Thyroid gland (tissue), 4 donors: ENCODE measurements around the gene MAP3K3.

Experiments
- POLR2A ChIP-seq, 2 donors: fragments of 450-650 bp; IDR thresholded peaks; one replicate each; pipeline ENCODE4 v1.6.1; 2017; ENCODE audit warnings: antibody characterized with exemption in 2 of 2, mild to moderate bottlenecking in 2 of 2, moderate library complexity in 1 of 2
- TF ChIP-seq, protein P1 (sequence below), 6 experiments: fragments of 200-600 bp in 3 of 6; fragments of 450-650 bp in 3 of 6; sonication (generic) in 3 of 6; IDR thresholded peaks; one replicate each; pipeline ENCODE4 v1.5.1; 2016 to 2019; ENCODE audit warnings: antibody characterized with exemption in 6 of 6, mild to moderate bottlenecking in 2 of 6, inconsistent platforms in 1 of 6, moderate library complexity in 1 of 6

DNA sequence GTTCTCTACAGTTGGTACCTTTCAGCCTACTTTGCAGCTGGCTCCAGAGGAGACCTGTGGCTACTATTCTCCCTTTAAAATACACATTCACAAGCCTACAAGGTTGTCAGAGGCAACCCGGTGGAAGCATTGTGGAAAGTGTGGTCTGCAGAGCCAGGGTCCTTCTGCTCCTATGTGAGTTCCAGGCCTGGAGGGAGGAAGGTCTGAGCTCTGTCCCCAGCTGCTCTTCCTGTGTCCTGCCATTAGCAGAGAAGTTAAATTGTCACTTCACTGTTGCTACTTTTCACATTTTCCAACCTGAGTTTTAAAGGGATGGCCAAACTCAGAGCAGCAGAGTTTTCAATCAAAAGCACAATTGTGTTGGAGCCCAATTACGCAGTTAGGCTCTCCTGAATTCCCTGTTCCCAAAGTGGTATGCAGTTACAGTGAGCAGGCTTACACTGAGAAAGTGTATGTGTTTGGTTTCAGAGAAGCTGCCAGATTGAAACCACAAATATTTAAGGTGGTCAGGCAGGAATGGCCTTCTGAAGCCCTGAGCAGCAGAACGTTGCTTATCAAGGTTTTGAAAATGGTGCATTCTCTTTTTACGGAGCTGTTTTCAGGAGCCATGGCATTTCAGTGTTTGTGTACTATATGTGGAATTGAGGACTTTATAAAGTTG lies 25.0 kb downstream of the MAP3K3 start:
- TF ChIP-seq, protein P1, sequence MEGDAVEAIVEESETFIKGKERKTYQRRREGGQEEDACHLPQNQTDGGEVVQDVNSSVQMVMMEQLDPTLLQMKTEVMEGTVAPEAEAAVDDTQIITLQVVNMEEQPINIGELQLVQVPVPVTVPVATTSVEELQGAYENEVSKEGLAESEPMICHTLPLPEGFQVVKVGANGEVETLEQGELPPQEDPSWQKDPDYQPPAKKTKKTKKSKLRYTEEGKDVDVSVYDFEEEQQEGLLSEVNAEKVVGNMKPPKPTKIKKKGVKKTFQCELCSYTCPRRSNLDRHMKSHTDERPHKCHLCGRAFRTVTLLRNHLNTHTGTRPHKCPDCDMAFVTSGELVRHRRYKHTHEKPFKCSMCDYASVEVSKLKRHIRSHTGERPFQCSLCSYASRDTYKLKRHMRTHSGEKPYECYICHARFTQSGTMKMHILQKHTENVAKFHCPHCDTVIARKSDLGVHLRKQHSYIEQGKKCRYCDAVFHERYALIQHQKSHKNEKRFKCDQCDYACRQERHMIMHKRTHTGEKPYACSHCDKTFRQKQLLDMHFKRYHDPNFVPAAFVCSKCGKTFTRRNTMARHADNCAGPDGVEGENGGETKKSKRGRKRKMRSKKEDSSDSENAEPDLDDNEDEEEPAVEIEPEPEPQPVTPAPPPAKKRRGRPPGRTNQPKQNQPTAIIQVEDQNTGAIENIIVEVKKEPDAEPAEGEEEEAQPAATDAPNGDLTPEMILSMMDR (IDR thresholded peaks at IDR 0.05): no peak
- TF ChIP-seq POLR2A (IDR thresholded peaks at IDR 0.05): no peak
